Measurements from ENCODE around the gene FGFR3. TPM values are rescaled to one million over a fixed set of nuclear protein-coding genes. Genes with fewer than 3 reads are reported as not detected.

Gene FGFR3
- total and polyA plus RNA-seq, 2 of the 8 experiments (the other 6 are each of a cell fraction or from before 2014, with no cell fraction given), result 9.0 to 19.5 TPM

- no peak overlapping the region for H3K56ac ChIP-seq (replicated peaks; ENCODE audit: insufficient read length, low read depth, low read length)
- no peak overlapping the region for H3K27ac ChIP-seq (ENCODE audit: low read depth, low read length)
- ChIA-PET CTCF (ENCODE audit: partially characterized antibody) (interaction anchor here (0.6 to 71.2 kb wide), 2 partner anchors 59 to 63 kb away, joined by 3 to 2507 read pairs; no protein-coding TSS in a partner anchor), POLR2A (ENCODE audit: partially characterized antibody) (no interaction called here)
- no peaks in the 10 kb centered on the region for H3K9me3 ChIP-seq (ENCODE audit: insufficient read depth in 2 of 2, low read depth in 1 of 2, low read length in 1 of 2)
- H3K4me2 ChIP-seq (ENCODE audit: insufficient read depth in 1 of 2, low read depth in 2 of 2, low read length in 2 of 2), result no peak overlapping the region
- 93% methylated on average over 12 of the region's 12 CpGs; no CpG with 5 or more reads in 1 of the 2 experiments for WGBS, 2 experiments (ENCODE audit: extremely low coverage in 1 of 2, insufficient coverage in 1 of 2, insufficient read length in 1 of 2, insufficient replicate concordance in 2 of 2, low coverage in 1 of 2, low lambda C conversion rate in 2 of 2, missing lambda C conversion rate in 1 of 2)
- no peak for FAIRE-seq
- no peaks in the 10 kb centered on the region for H3K4me1 ChIP-seq (replicated peaks in 1 of 4; ENCODE audit: control insufficient read depth in 3 of 4, insufficient read depth in 4 of 4, low read length in 3 of 4)
- H4K8ac ChIP-seq (ENCODE audit: extremely low read depth, insufficient read depth, low read length), result no peak overlapping the region
- no peak for DNase-seq (ENCODE audit: low read depth in 1 of 2, low spot score in 2 of 2)
- H3K79me1 ChIP-seq (ENCODE audit: low read depth, low read length), result no peaks in the 10 kb centered on the region
- no peak overlapping the region for H2BK15ac ChIP-seq (ENCODE audit: low read length)
- no peak overlapping the region for H4K91ac ChIP-seq (replicated peaks; ENCODE audit: insufficient read length, low read length)
- no peaks in the 10 kb centered on the region for H4K20me1 ChIP-seq (replicated peaks in 1 of 2; ENCODE audit: control insufficient read depth in 1 of 2, insufficient read depth in 2 of 2, low read length in 2 of 2)
- H3K4ac ChIP-seq (replicated peaks; ENCODE audit: insufficient read length, low read depth, low read length), result no peak overlapping the region
- H3K79me2 ChIP-seq (ENCODE audit: control insufficient read depth in 1 of 2, insufficient read depth in 2 of 2, low read length in 2 of 2), result no peaks in the 10 kb centered on the region
- no peak overlapping the region for H2AFZ ChIP-seq (ENCODE audit: low read length)
- H3K14ac ChIP-seq (ENCODE audit: insufficient read length), result no peak overlapping the region
- H3K18ac ChIP-seq (ENCODE audit: extremely low read depth, low read length), result no peak overlapping the region
- H3K27me3 ChIP-seq (replicated peaks in 1 of 4; ENCODE audit: control insufficient read depth in 3 of 4, extremely low read depth in 1 of 4, insufficient read depth in 3 of 4, low read length in 3 of 4), result no peaks in the 10 kb centered on the region
- no peak overlapping the region for H2AK5ac ChIP-seq (ENCODE audit: low read depth, low read length)
- no peak overlapping the region for H2BK5ac ChIP-seq (ENCODE audit: low read depth, low read length)
- H2BK12ac ChIP-seq (ENCODE audit: low read depth, low read length), result no peak overlapping the region
- H2BK120ac ChIP-seq (replicated peaks; ENCODE audit: low read depth, low read length), result no peak overlapping the region
- H2BK20ac ChIP-seq (ENCODE audit: low read length), result no peak overlapping the region
- no peak overlapping the region for H3K4me3 ChIP-seq (ENCODE audit: extremely low read depth in 1 of 4, insufficient read depth in 2 of 4, low read depth in 3 of 4, low read length in 4 of 4)
- H3K23me2 ChIP-seq (ENCODE audit: low read depth, low read length), result no peaks in the 10 kb centered on the region
- peaks cover 0 to 14% (median 8%) of the 10 kb centered on the region in 4 experiments; a peak in 5 of 8 replicates for H3K36me3 ChIP-seq (ENCODE audit: control insufficient read depth in 2 of 4, insufficient read depth in 4 of 4, low read length in 3 of 4)
- H4K5ac ChIP-seq (ENCODE audit: insufficient read length, low read depth, low read length), result no peak overlapping the region
- no peak overlapping the region for H3K9ac ChIP-seq (replicated peaks in 1 of 4; ENCODE audit: extremely low read depth in 1 of 4, low read depth in 3 of 4, low read length in 3 of 4)
- H3K23ac ChIP-seq (ENCODE audit: insufficient read length), result no peak overlapping the region
- TF ChIP-seq RBBP5 (IDR thresholded peaks at IDR 0.05; ENCODE audit: borderline replicate concordance, low read depth, low read length), result no peak
- TF ChIP-seq SRF (IDR thresholded peaks at IDR 0.05; ENCODE audit: low read depth, low read length), result no peak
- TF ChIP-seq ZNF274 (IDR thresholded peaks at IDR 0.05; ENCODE audit: borderline replicate concordance, extremely low read depth, low read length), result no peak
- TF ChIP-seq SAP30 (IDR thresholded peaks at IDR 0.05; ENCODE audit: insufficient read depth, insufficient replicate concordance, low read length), result no peak
- TF ChIP-seq PHF8 (conservative IDR thresholded peaks at IDR 0.05; ENCODE audit: low read depth, low read length), result no peak
- TF ChIP-seq JUN (IDR thresholded peaks at IDR 0.05; ENCODE audit: low read depth, low read length), result no peak
- no peak for TF ChIP-seq ATF2 (IDR thresholded peaks at IDR 0.05; ENCODE audit: low read length)
- no peak for TF ChIP-seq SP4 (IDR thresholded peaks at IDR 0.05; ENCODE audit: low read length)
- no peak for TF ChIP-seq TAF7 (optimal IDR thresholded peaks at IDR 0.05; ENCODE audit: borderline replicate concordance, low read depth, low read length)
- no peak for TF ChIP-seq SP1 (IDR thresholded peaks at IDR 0.05; ENCODE audit: low read depth, low read length)
These were observed 30.4 kb downstream of the FGFR3 start for GRCh38 chr4:1823545-1823932.

Measured in H1 (cell line).